ENCODE data around the gene MLH3.

GRCh38 chr14:75013290-75013689 lies 38.0 kb downstream of the MLH3 start:
- TF ChIP-seq CTCF (conservative IDR thresholded peaks at IDR 0.05; ENCODE audit: low read length) (no peak), EZH2phosphoT487 (IDR thresholded peaks at IDR 0.05; ENCODE audit: borderline replicate concordance, low read depth, low read length) (no peak)

Measured in OCI-LY7 (cell line).